ENCODE measurements around the gene ZNF169.
"Not testable (repeated sequence)": the region's sequence is repeated elsewhere in the genome, so short reads cannot be mapped to it uniquely, and the experiment has no call there.

DNA sequence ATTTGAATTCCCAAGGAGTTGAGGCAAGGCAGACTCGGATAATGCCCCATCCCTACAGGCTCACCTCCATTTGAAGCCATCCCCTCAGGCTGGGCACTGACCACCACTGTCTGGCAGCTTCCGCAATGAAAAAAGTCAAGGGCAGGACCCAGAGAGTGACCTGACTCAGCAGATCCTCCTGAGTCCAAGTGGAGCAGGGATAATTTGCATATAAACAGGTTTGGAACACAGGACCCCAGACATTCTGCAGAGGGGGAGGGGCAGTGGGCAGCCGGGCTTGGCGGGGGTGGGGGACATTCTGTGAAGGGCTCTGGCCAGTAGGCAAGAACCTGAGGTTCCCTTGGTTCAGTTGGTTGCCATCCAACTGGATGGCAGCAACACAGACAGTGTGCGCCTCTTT lies 69.4 kb downstream of the ZNF169 start, which contains the start of gene NUTM2F:
- not testable (repeated sequence) for TF ChIP-seq EZH2 (optimal IDR thresholded peaks at IDR 0.05; ENCODE audit: low read depth, low read length)
- TF ChIP-seq, protein P1, sequence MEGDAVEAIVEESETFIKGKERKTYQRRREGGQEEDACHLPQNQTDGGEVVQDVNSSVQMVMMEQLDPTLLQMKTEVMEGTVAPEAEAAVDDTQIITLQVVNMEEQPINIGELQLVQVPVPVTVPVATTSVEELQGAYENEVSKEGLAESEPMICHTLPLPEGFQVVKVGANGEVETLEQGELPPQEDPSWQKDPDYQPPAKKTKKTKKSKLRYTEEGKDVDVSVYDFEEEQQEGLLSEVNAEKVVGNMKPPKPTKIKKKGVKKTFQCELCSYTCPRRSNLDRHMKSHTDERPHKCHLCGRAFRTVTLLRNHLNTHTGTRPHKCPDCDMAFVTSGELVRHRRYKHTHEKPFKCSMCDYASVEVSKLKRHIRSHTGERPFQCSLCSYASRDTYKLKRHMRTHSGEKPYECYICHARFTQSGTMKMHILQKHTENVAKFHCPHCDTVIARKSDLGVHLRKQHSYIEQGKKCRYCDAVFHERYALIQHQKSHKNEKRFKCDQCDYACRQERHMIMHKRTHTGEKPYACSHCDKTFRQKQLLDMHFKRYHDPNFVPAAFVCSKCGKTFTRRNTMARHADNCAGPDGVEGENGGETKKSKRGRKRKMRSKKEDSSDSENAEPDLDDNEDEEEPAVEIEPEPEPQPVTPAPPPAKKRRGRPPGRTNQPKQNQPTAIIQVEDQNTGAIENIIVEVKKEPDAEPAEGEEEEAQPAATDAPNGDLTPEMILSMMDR (IDR thresholded peaks at IDR 0.05; ENCODE audit: low read length), result not testable (repeated sequence)
